Peyer's patch (tissue), 4 donors: ENCODE data around the gene VN1R4. TPM values are rescaled to one million over a fixed set of nuclear protein-coding genes. Genes with fewer than 3 reads are reported as not detected.
"Not testable (repeated sequence)": the region's sequence is repeated elsewhere in the genome, so short reads cannot be mapped to it uniquely, and the experiment has no call there.

Experiments used
- DNase-seq, 3 donors: peaks; one replicate each; pipeline ENCODE4 v3.0.0-alpha.2; 2017 to 2019
- H3K27ac ChIP-seq, 4 donors: fragments of 200-600 bp; sonication (generic); one replicate each; pipeline ENCODE4 v1.5.1; 2016 to 2019
- H3K27me3 ChIP-seq, 2 donors: fragments of 200-600 bp; sonication (generic); one replicate each; pipeline ENCODE4 v1.5.1; 2019
- H3K36me3 ChIP-seq, 3 donors: fragments of 200-600 bp; sonication (generic); one replicate each; pipeline ENCODE4 v1.5.1; 2016 to 2019
- H3K4me1 ChIP-seq, 4 donors: fragments of 200-600 bp; sonication (generic); one replicate each; pipeline ENCODE4 v1.5.1; 2016 to 2019
- H3K4me3 ChIP-seq, 4 donors: fragments of 200-600 bp; sonication (generic); 1 replicate in 3 of 4; 2 replicates in 1 of 4; pipeline ENCODE4 v1.5.1; 2016 to 2019; ENCODE audit warnings: mild to moderate bottlenecking in 1 of 4
- H3K9me3 ChIP-seq, 4 donors: fragments of 200-600 bp; sonication (generic); one replicate each; pipeline ENCODE4 v1.5.1; 2016 to 2019; ENCODE audit warnings: mild to moderate bottlenecking in 1 of 4
- CTCF ChIP-seq, 6 experiments: fragments of 450-650 bp in 4 of 6; fragments of 200-600 bp in 2 of 6; sonication (generic) in 1 of 6; IDR thresholded peaks; one replicate each; pipeline ENCODE4 v1.5.1; 2017 to 2019; ENCODE audit warnings: antibody characterized with exemption in 6 of 6, mild to moderate bottlenecking in 3 of 6, moderate library complexity in 1 of 6
- POLR2A ChIP-seq, 2 donors: fragments of 450-650 bp; IDR thresholded peaks; one replicate each; pipeline ENCODE4 v1.5.1; 2017; ENCODE audit warnings: antibody characterized with exemption in 2 of 2, mild to moderate bottlenecking in 2 of 2, moderate library complexity in 2 of 2
- total RNA-seq, 4 donors: library from RNA; depleted of rRNA; stranded (reverse); fragments of >200 nt; gene quantifications; one replicate each; pipeline ENCODE4 v1.1.0, GENCODE V29; 2016

The VN1R4 gene
- total RNA-seq, 4 donors from 2014 or later = not detected

- peaks cover 0 to 32% (median 5%) of the 10 kb centered on the region in 4 donors for H3K9me3 ChIP-seq
Measured at GRCh38 chr19:53290758-53291549, 23.4 kb upstream of the VN1R4 start.

GRCh38 chr19:53285087-53285486 is 17.6 kb upstream of the VN1R4 start:
- no peaks in the 10 kb centered on the region for H3K27me3 ChIP-seq
- H3K4me3 ChIP-seq = no peak overlapping the region
- H3K27ac ChIP-seq = no peak overlapping the region
- H3K36me3 ChIP-seq = no peaks in the 10 kb centered on the region
- no peak for TF ChIP-seq CTCF (IDR thresholded peaks at IDR 0.05)
- no peak for TF ChIP-seq POLR2A (IDR thresholded peaks at IDR 0.05)
- no peaks in the 10 kb centered on the region for H3K4me1 ChIP-seq
- no peak for DNase-seq
- no peaks in the 10 kb centered on the region for H3K9me3 ChIP-seq

More at GRCh38 chr19:53290758-53291549, 23.4 kb upstream of the VN1R4 start:
- Histone ChIP-seq H3K27ac (no peak overlapping the region), H3K27me3 (no peaks in the 10 kb centered on the region), H3K4me3 (no peak overlapping the region), H3K4me1 (no peaks in the 10 kb centered on the region), H3K36me3 (no peaks in the 10 kb centered on the region)
- TF ChIP-seq CTCF (IDR thresholded peaks at IDR 0.05) (no peak), POLR2A (IDR thresholded peaks at IDR 0.05) (no peak)
- no peak for DNase-seq

- not testable (repeated sequence) for H3K4me1 ChIP-seq, H3K9me3 ChIP-seq, H3K27me3 ChIP-seq, DNase-seq, H3K4me3 ChIP-seq, H3K27ac ChIP-seq, H3K36me3 ChIP-seq
Measured at GRCh38 chr19:53281947-53282346, 14.4 kb upstream of the VN1R4 start.

- Histone ChIP-seq H3K27ac (no peak overlapping the region), H3K4me3 (no peak overlapping the region), H3K27me3 (no peaks in the 10 kb centered on the region), H3K36me3 (no peaks in the 10 kb centered on the region), H3K9me3 (peaks cover 0 to 2% (median 0%) of the 10 kb centered on the region in 4 donors), H3K4me1 (no peaks in the 10 kb centered on the region)
- TF ChIP-seq POLR2A (IDR thresholded peaks at IDR 0.05) = no peak
- TF ChIP-seq CTCF (IDR thresholded peaks at IDR 0.05) = no peak
- DNase-seq = no peak
Measured at GRCh38 chr19:53275480-53275879, 8.0 kb upstream of the VN1R4 start.

- H3K4me1 ChIP-seq = no peaks in the 10 kb centered on the region
- H3K9me3 ChIP-seq = peaks cover 0 to 2% (median 0%) of the 10 kb centered on the region in 4 donors
- H3K4me3 ChIP-seq = no peak overlapping the region
- H3K36me3 ChIP-seq = no peaks in the 10 kb centered on the region
- TF ChIP-seq POLR2A (IDR thresholded peaks at IDR 0.05) (no peak), CTCF (IDR thresholded peaks at IDR 0.05) (no peak)
- DNase-seq = no peak
- no peaks in the 10 kb centered on the region for H3K27me3 ChIP-seq
- no peak overlapping the region for H3K27ac ChIP-seq
Measured at GRCh38 chr19:53272044-53272443, 4.5 kb upstream of the VN1R4 start.

- not testable (repeated sequence) for H3K4me1 ChIP-seq, H3K27ac ChIP-seq
Measured at GRCh38 chr19:53269861-53270260, 2.3 kb upstream of the VN1R4 start.

GRCh38 chr19:53257715-53258342 is 9.7 kb downstream of the VN1R4 start, which contains the start of gene VN1R2:
VN1R2 (plus strand) TSS chr19:53258292; CDS start chr19:53258376, 84 bp downstream.
- not testable (repeated sequence) for H3K4me1 ChIP-seq, H3K36me3 ChIP-seq, H3K27me3 ChIP-seq, H3K4me3 ChIP-seq, H3K9me3 ChIP-seq, DNase-seq, H3K27ac ChIP-seq

More at GRCh38 chr19:53269861-53270260, 2.3 kb upstream of the VN1R4 start:
- H3K4me3 ChIP-seq, DNase-seq, H3K36me3 ChIP-seq, H3K9me3 ChIP-seq, H3K27me3 ChIP-seq: not testable (repeated sequence)
